Ovary (tissue), 9 donors: ENCODE measurements around the gene CTNNA1. TPM values are rescaled to one million over a fixed set of nuclear protein-coding genes. Genes with fewer than 3 reads are reported as not detected.
A peak's percentile ranks its signal among the peaks of the same experiment; 100 is the strongest.

Experiments
- DNase-seq, 5 donors: peaks; one replicate each; pipeline ENCODE4 v3.0.0-alpha.2; 2019 to 2020
- H3K27ac ChIP-seq, 2 donors: fragments of 200-600 bp; one replicate each; pipeline versions ENCODE4 v1.5.1 to v1.8.0; 2019 to 2022
- H3K27me3 ChIP-seq: fragments of 200-600 bp; one replicate; pipeline ENCODE4 v1.8.0; 2022
- H3K36me3 ChIP-seq: fragments of 200-600 bp; sonication (generic); one replicate; pipeline ENCODE4 v1.5.1; 2019
- H3K4me1 ChIP-seq: one replicate; pipeline ENCODE4 v1.8.1; 2013; ENCODE audit warnings: mild to moderate bottlenecking, moderate library complexity; ENCODE audit not compliant: insufficient read depth
- H3K4me3 ChIP-seq: fragments of 200-600 bp; sonication (generic); one replicate; pipeline ENCODE4 v1.5.1; 2017
- H3K9me3 ChIP-seq, 2 donors: fragments of 200-600 bp in 1 of 2; sonication (generic) in 1 of 2; one replicate each; pipeline versions ENCODE4 v1.5.1 to v1.8.1; 2013 to 2019; ENCODE audit warnings: mild to moderate bottlenecking in 1 of 2, moderate library complexity in 1 of 2
- EP300 ChIP-seq: sonication (generic); formaldehyde crosslinking; IDR thresholded peaks from one replicate; pipeline ENCODE4 v1.6.1; 2017; ENCODE audit warnings: antibody characterized with exemption
- POLR2A ChIP-seq: fragments of 450-650 bp; IDR thresholded peaks from one replicate; pipeline ENCODE4 v1.6.1; 2017; ENCODE audit warnings: antibody characterized with exemption, mild to moderate bottlenecking, moderate library complexity
- WGBS, 3 donors: extraction: QIAGEN DNeasy Blood & Tissue Kit in 1 of 3; methylation state at CpG; one replicate each; pipeline versions ENCODE4 v1.1.5 to v1.1.7; 2013 to 2017; 5-methylcytosine and 5-hydroxymethylcytosine counted together
- intact Hi-C, 4 donors: fragments of 100-400 bp; cut with DNase I; formaldehyde crosslinking; loops; one replicate each; pipeline versions ENCODE4 v1.11.0 to v1.15.1; 2022 to 2023
- polyA plus RNA-seq, 2 donors: library from polyadenylated mRNA; stranded (reverse); fragments of 200-250 nt in 1 of 2; fragments of 350-450 nt in 1 of 2; fragmentation: Illumina TruSeq in 1 of 2; extraction: RNeasy Lipid Tissue Mini Kit (QIAGEN cat#74804) in 1 of 2; gene quantifications; one replicate each; pipeline ENCODE4 v1.2.3, GENCODE V29; 2013 to 2014
- total RNA-seq, 7 donors: library from RNA; depleted of rRNA in 2 of 7; stranded (reverse); fragments of >200 nt in 2 of 7; fragmentation: NEBNext Ultra II Directional in 3 of 7; extraction: Animal tissue kit (Norgen Biotek cat#: 25700) in 3 of 7; gene quantifications; one replicate each; pipeline versions ENCODE4 v1.1.0 to v1.2.4, GENCODE V29; 2016 to 2023
- TF ChIP-seq, protein P1 (sequence below), 3 donors: fragments of 450-650 bp in 2 of 3; fragments of 200-600 bp in 1 of 3; IDR thresholded peaks; one replicate each; pipeline versions ENCODE4 v1.5.1 to v1.8.0; 2016 to 2022; ENCODE audit warnings: antibody characterized with exemption in 3 of 3, mild to moderate bottlenecking in 1 of 3
- donor health status: DM: no; HTN: no; CAD: no; lungs with moderate emphysema.
- donor health status: DM: no; HTN: no; CAD: no.
- donor health status: Bipolar disorder and iron deficiency.
- donor health status: DM: yes; HTN: yes; CAD: no.
- donor health status: DM: no; HTN: no; CAD: no.
- donor health status: DM: yes; HTN: yes; CAD: no.

CTNNA1 gene
- total and polyA plus RNA-seq, 9 donors: 125 to 306 (median 230) TPM

DNA sequence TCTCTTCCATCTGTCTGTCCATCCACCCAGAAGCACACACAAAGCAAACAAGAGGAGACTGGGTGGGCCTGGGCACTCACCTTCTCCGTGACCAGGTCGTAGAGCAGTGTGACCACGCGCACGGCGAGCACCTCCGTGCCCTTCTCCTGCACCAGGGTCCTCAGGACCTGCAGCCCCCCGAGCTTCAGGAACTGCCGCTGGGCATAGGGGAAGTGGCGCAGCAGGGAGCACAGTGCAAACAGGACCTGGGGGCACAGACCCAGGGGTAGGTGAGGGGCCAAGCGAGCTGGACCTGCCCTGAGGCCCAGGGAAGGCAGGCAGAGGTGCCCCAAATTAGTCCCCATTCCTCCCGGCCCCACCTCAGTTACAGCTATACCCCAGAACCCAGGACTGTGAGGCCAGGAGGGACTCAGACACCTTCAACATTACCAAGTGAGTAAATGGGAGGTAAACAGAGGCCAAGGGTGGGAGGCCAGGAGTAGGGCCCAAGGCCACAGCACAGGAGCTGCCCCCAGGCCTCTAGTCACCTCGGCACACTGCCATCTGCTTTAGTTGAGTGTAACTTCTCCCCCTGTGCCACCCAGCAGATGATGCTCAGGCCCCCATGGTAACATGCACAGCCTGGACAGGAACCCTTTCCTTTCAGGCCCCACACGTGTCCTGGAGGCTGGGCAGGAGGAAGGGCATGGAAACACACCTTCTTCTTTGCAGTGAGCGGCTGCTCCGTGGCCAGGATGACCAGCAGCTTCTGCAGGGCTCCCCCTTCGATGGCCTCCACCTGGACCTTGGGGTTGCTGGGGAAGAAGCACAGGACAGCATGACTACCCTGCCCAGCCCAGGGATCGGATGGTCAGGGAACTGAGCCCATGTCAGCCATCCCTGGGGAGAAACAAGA lies 198.1 kb downstream of the CTNNA1 start:
- Histone ChIP-seq H3K4me1 (peaks cover 27% of the 10 kb centered on the region), H3K27me3 (no peaks in the 10 kb centered on the region), H3K27ac (no peak overlapping the region), H3K36me3 (no peaks in the 10 kb centered on the region), H3K4me3 (no peak overlapping the region), H3K9me3 (no peaks in the 10 kb centered on the region)
- DNase-seq: no peak
- WGBS, 3 donors: 93 to 96% (median 94%) methylated on average over 17 to 18 of the region's 18 CpGs
- TF ChIP-seq, protein P1, sequence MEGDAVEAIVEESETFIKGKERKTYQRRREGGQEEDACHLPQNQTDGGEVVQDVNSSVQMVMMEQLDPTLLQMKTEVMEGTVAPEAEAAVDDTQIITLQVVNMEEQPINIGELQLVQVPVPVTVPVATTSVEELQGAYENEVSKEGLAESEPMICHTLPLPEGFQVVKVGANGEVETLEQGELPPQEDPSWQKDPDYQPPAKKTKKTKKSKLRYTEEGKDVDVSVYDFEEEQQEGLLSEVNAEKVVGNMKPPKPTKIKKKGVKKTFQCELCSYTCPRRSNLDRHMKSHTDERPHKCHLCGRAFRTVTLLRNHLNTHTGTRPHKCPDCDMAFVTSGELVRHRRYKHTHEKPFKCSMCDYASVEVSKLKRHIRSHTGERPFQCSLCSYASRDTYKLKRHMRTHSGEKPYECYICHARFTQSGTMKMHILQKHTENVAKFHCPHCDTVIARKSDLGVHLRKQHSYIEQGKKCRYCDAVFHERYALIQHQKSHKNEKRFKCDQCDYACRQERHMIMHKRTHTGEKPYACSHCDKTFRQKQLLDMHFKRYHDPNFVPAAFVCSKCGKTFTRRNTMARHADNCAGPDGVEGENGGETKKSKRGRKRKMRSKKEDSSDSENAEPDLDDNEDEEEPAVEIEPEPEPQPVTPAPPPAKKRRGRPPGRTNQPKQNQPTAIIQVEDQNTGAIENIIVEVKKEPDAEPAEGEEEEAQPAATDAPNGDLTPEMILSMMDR (IDR thresholded peaks at IDR 0.05): no peak
- TF ChIP-seq POLR2A: no peak
- TF ChIP-seq EP300: no peak
- intact Hi-C loops: no loop called here

DNA sequence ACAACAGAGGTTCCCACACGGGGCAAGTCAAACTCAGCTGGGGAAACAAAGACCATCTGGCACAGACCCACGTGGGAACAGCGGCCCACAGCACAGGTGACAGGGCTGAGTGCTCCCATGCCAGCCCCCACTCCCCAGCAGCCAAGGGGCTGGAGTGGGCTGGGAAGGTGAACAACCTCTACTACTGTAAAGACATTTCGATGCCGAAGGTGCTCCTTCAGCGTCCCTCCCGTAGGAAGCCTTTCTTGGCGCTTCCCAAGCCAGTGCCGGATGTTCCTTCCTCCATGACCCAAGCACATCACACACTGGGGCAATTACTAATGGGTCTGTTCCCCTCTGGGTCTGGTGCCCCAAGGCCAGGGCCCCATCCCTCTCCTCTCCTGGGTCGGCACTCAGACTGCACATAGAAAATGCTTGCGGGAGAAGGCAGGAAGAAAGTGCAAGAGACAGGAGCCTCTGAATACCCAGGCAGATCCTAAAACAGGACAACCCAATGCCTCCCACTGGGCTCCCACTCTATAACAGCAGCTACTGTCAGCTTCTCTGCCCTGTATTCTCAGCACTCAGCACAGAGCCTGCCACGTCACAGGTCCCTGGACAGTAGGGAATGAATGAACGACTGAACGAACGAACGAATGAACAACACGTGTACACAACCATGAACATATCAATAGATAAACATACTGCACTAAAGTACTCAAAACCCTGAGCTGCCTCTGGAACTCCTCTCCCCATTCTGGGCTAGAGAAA lies 198.9 kb downstream of the CTNNA1 start:
- TF ChIP-seq EP300: no peak
- no peak for TF ChIP-seq POLR2A
- TF ChIP-seq, protein P1 (IDR thresholded peaks at IDR 0.05): no peak
- 73 to 85% (median 77%) methylated on average over 17 of the region's 17 CpGs for WGBS, 3 donors
- Histone ChIP-seq H3K4me1 (peaks cover 27% of the 10 kb centered on the region), H3K4me3 (no peak overlapping the region), H3K27ac (peak overlapping the region in 1 of 2 donors; percentile 68), H3K36me3 (no peaks in the 10 kb centered on the region), H3K9me3 (no peaks in the 10 kb centered on the region), H3K27me3 (no peaks in the 10 kb centered on the region)
- DNase-seq: no peak
- intact Hi-C loops: no loop called here

DNA sequence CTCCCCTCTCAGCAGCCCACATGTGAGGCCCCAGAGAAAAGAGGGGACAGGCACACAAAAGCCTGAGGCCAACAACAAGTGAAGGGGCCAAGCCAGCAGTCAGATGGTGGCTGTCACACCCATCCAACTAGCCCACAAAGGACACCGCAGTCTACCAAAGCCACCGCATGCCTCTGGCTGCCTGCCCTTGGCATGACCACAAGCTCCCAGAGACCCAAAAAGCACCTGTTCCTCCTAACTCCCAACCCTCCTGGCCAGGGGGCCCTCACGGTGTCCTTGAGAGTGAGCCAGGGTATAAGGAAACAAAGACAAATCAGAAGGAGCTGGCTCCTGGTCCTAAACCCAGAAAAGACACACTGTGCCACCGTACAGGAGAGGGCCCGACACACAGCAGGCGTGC lies 199.7 kb downstream of the CTNNA1 start:
- H3K27ac ChIP-seq: peak overlapping the region; percentile 40 to 68
- TF ChIP-seq, protein P1 (IDR thresholded peaks at IDR 0.05): no peak
- TF ChIP-seq POLR2A (no peak), EP300 (no peak)
- intact Hi-C loops: no loop called here
- no peaks in the 10 kb centered on the region for H3K9me3 ChIP-seq
- whole genome bisulfite sequencing, 3 donors: 13 to 29% (median 25%) methylated on average over 6 of the region's 6 CpGs
- H3K36me3 ChIP-seq: no peaks in the 10 kb centered on the region
- DNase-seq: peak in 1 of 5 donors; percentile 37
- no peaks in the 10 kb centered on the region for H3K27me3 ChIP-seq
- H3K4me1 ChIP-seq: peaks cover 27% of the 10 kb centered on the region
- no peak overlapping the region for H3K4me3 ChIP-seq

GRCh38 chr5:138953387-138954256 lies 200.4 kb downstream of the CTNNA1 start:
- no peak for TF ChIP-seq POLR2A
- no peak for TF ChIP-seq EP300
- TF ChIP-seq, protein P1 (IDR thresholded peaks at IDR 0.05): no peak
- Histone ChIP-seq H3K36me3 (no peaks in the 10 kb centered on the region), H3K4me1 (peaks cover 24% of the 10 kb centered on the region), H3K9me3 (no peaks in the 10 kb centered on the region), H3K27me3 (no peaks in the 10 kb centered on the region), H3K27ac (peak overlapping the region; percentile 40 to 68), H3K4me3 (no peak overlapping the region)
- 32 to 33% (median 32%) methylated on average over 14 of the region's 14 CpGs for WGBS, 3 donors
- intact Hi-C loops: no loop called here
- DNase-seq: peak; percentile 78 to 89 (median 83)
